Measurements from ENCODE around the gene UBASH3A.

The UBASH3A gene

DNA sequence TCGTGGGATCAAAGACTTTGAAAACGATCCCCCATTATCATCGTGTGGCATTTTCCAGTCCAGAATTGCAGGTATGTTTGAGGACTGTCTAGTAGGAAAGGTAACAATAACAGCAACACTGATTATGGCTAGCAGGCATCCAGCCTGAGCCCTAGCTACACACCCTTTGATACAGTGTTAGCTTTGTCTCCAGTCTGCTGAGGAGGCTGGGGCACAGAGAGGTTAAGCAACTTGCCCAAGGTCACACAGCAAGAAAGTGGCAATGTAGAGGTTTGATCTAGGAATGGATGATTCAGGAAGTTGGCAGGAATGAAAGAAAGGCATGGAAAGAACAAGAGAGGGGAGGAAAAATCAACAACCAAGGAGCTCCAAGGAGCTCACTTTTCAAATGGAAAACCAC is 31.2 kb downstream of the UBASH3A start:
- H3K36me3 ChIP-seq (ENCODE audit: control insufficient read depth in 1 of 2, insufficient read depth in 2 of 2, low read length in 2 of 2) = no peaks in the 10 kb centered on the region
- H3K4me1 ChIP-seq (ENCODE audit: control insufficient read depth in 1 of 2, insufficient read depth in 2 of 2, low read length in 2 of 2) = peaks cover 2 to 14% of the 10 kb centered on the region in 2 donors
- peaks cover 0 to 7% of the 10 kb centered on the region in 2 donors for H3K27me3 ChIP-seq (ENCODE audit: control insufficient read depth in 1 of 2, insufficient read depth in 2 of 2, low read length in 2 of 2)
- H3K9ac ChIP-seq (ENCODE audit: low read depth in 1 of 2, low read length in 2 of 2) = no peak overlapping the region
- no peak overlapping the region for H3K27ac ChIP-seq (ENCODE audit: low read depth, low read length)
- H3K4me3 ChIP-seq (ENCODE audit: low read depth in 1 of 2, low read length in 2 of 2) = no peak overlapping the region
- H3K9me3 ChIP-seq (ENCODE audit: control insufficient read depth in 1 of 2, low read length in 2 of 2) = no peaks in the 10 kb centered on the region

DNA sequence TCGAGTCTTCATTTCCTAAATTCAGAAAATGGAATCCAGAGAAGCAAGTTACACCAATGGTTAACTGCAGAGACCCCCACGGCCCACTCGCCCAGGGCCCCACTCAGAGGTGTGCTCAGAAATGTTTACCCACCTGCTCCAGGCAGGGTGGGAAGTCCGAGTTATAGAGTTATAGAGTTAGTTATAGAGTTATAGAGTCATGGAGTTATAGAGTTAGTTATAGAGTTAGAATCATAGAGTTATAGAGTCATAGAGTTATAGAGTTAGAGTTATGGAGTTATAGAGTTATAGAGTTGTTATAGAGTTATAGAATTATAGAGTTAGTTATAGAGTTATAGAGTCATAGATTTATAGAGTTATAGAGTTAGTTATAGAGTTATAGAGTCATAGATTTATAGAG is 31.7 kb downstream of the UBASH3A start:
- Histone ChIP-seq H3K9me3 (ENCODE audit: control insufficient read depth in 1 of 2, low read length in 2 of 2) (no peaks in the 10 kb centered on the region), H3K27ac (ENCODE audit: low read depth, low read length) (no peak overlapping the region), H3K27me3 (ENCODE audit: control insufficient read depth in 1 of 2, insufficient read depth in 2 of 2, low read length in 2 of 2) (peaks cover 0 to 7% of the 10 kb centered on the region in 2 donors), H3K36me3 (ENCODE audit: control insufficient read depth in 1 of 2, insufficient read depth in 2 of 2, low read length in 2 of 2) (no peaks in the 10 kb centered on the region), H3K4me1 (ENCODE audit: control insufficient read depth in 1 of 2, insufficient read depth in 2 of 2, low read length in 2 of 2) (peaks cover 2 to 14% of the 10 kb centered on the region in 2 donors), H3K9ac (ENCODE audit: low read depth in 1 of 2, low read length in 2 of 2) (no peak overlapping the region), H3K4me3 (ENCODE audit: low read depth in 1 of 2, low read length in 2 of 2) (no peak overlapping the region)

DNA sequence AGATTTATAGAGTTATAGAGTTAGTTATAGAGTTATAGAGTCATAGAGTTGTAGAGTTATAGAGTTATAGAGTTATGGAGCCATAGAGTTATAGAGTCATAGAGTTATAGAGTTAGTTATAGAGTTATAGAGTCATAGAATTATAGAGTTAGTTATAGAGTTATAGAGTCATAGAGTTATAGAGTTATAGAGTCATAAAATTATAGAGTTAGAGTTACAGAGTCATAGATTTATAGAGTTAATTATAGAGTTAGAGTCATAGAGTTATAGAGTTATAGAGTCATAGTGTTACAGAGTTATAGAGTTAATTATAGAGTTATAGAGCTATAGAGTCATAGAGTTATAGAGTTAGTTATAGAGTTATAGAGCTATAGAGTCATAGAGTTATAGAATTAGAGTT is 32.1 kb downstream of the UBASH3A start:
- Histone ChIP-seq H3K4me1 (ENCODE audit: control insufficient read depth in 1 of 2, insufficient read depth in 2 of 2, low read length in 2 of 2) (peaks cover 2 to 14% of the 10 kb centered on the region in 2 donors), H3K27ac (ENCODE audit: low read depth, low read length) (no peak overlapping the region), H3K36me3 (ENCODE audit: control insufficient read depth in 1 of 2, insufficient read depth in 2 of 2, low read length in 2 of 2) (no peaks in the 10 kb centered on the region), H3K27me3 (ENCODE audit: control insufficient read depth in 1 of 2, insufficient read depth in 2 of 2, low read length in 2 of 2) (peaks cover 0 to 7% of the 10 kb centered on the region in 2 donors), H3K4me3 (ENCODE audit: low read depth in 1 of 2, low read length in 2 of 2) (no peak overlapping the region), H3K9me3 (ENCODE audit: control insufficient read depth in 1 of 2, low read length in 2 of 2) (no peaks in the 10 kb centered on the region), H3K9ac (ENCODE audit: low read depth in 1 of 2, low read length in 2 of 2) (no peak overlapping the region)

DNA sequence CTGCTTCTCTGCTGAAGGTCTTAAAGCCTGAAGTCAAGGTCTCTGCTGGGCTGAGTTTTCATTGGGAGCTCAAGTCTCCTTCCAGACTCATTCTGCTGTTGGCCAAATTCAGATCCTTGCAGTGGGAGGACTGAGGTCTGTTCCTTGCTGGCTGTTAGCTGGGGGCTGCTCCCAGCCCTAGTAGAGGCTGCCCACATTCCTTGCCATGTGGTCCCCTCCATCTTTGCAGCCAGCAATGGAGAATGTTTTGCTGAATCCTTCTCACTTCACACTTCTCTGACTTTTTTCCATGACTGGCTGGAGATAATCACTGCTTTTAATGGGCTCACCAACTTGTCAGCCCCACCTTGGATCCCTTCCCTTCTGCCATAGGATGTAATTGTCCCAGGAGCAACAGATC is 33.2 kb downstream of the UBASH3A start:
- Histone ChIP-seq H3K4me1 (ENCODE audit: control insufficient read depth in 1 of 2, insufficient read depth in 2 of 2, low read length in 2 of 2) (peaks cover 2 to 14% of the 10 kb centered on the region in 2 donors), H3K27me3 (ENCODE audit: control insufficient read depth in 1 of 2, insufficient read depth in 2 of 2, low read length in 2 of 2) (peaks cover 0 to 7% of the 10 kb centered on the region in 2 donors), H3K36me3 (ENCODE audit: control insufficient read depth in 1 of 2, insufficient read depth in 2 of 2, low read length in 2 of 2) (no peaks in the 10 kb centered on the region), H3K4me3 (ENCODE audit: low read depth in 1 of 2, low read length in 2 of 2) (no peak overlapping the region), H3K27ac (ENCODE audit: low read depth, low read length) (no peak overlapping the region), H3K9me3 (ENCODE audit: control insufficient read depth in 1 of 2, low read length in 2 of 2) (no peaks in the 10 kb centered on the region), H3K9ac (ENCODE audit: low read depth in 1 of 2, low read length in 2 of 2) (no peak overlapping the region)

DNA sequence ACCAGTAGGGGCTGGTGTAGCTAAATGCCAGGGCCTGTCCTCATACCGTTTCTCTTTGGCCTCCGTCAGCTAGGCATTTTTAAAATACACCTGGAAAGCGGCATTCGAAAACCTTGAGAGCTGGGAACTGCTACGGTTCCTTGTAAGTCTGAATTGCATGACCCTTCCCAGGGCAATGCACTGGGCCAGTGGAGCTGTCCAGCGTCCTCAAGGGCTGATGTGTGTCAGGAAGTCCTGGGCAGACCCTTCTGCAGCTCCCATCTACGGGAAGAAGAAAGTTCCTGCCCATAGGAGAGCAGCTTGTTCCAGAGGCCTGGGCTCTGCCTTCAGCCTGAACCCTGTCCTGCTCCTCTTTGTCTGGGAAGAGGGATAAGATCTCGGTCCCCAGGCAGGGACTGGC is 34.1 kb downstream of the UBASH3A start:
- H3K27ac ChIP-seq (ENCODE audit: low read depth, low read length) = no peak overlapping the region
- no peak overlapping the region for H3K4me3 ChIP-seq (ENCODE audit: low read depth in 1 of 2, low read length in 2 of 2)
- H3K9ac ChIP-seq (ENCODE audit: low read depth in 1 of 2, low read length in 2 of 2) = no peak overlapping the region
- no peaks in the 10 kb centered on the region for H3K9me3 ChIP-seq (ENCODE audit: control insufficient read depth in 1 of 2, low read length in 2 of 2)
- no peaks in the 10 kb centered on the region for H3K36me3 ChIP-seq (ENCODE audit: control insufficient read depth in 1 of 2, insufficient read depth in 2 of 2, low read length in 2 of 2)
- H3K27me3 ChIP-seq (ENCODE audit: control insufficient read depth in 1 of 2, insufficient read depth in 2 of 2, low read length in 2 of 2) = peaks cover 0 to 7% of the 10 kb centered on the region in 2 donors
- peaks cover 2 to 14% of the 10 kb centered on the region in 2 donors for H3K4me1 ChIP-seq (ENCODE audit: control insufficient read depth in 1 of 2, insufficient read depth in 2 of 2, low read length in 2 of 2)

DNA sequence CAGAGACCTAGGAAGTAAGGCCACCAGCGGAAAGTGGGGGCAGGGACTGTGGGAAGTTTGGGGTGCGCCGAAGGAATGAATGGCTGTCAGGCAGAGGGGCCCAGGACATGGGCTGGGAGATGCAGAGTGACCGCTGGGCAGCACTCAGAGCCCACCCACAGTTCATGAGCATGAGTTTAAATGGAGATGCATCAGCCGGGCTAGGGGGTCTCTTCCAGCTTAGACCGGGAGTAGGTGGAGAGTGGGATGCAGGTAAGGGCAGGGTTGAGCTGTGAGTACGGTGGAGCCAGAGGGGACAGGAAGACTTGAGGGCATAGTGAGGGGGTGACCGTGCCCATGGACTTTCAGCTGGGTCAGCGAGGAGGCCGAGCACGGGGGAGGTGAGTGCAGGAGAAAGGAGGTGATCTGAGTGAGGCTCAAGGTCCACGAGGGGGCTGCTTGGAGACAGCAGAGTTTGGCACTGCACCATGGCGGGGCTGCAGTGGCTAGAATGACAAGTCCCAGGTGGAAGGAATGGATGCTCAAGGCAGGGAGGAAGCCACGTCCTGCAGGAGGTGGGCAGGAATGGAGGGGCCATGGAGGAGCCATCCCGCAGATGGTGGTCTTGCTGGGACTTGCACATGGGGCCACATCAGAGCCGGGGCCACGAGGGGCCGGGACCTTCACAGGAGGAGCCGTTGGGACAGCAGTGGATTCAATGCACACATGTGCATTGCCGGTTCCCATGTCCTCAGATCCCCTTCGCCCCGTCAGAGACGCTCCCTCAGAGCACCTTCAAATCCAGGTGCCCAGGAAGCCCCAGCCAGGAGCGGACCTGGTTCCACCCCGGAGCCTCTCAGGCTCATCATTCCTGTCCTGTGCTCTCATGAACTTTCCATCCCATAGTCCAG is 34.9 kb downstream of the UBASH3A start:
- H3K9ac ChIP-seq (ENCODE audit: low read depth in 1 of 2, low read length in 2 of 2) = no peak overlapping the region
- H3K4me3 ChIP-seq (ENCODE audit: low read depth in 1 of 2, low read length in 2 of 2) = no peak overlapping the region
- no peaks in the 10 kb centered on the region for H3K36me3 ChIP-seq (ENCODE audit: control insufficient read depth in 1 of 2, insufficient read depth in 2 of 2, low read length in 2 of 2)
- peaks cover 2 to 11% of the 10 kb centered on the region in 2 donors for H3K4me1 ChIP-seq (ENCODE audit: control insufficient read depth in 1 of 2, insufficient read depth in 2 of 2, low read length in 2 of 2)
- peaks cover 0 to 7% of the 10 kb centered on the region in 2 donors for H3K27me3 ChIP-seq (ENCODE audit: control insufficient read depth in 1 of 2, insufficient read depth in 2 of 2, low read length in 2 of 2)
- H3K9me3 ChIP-seq (ENCODE audit: control insufficient read depth in 1 of 2, low read length in 2 of 2) = no peaks in the 10 kb centered on the region
- no peak overlapping the region for H3K27ac ChIP-seq (ENCODE audit: low read depth, low read length)

DNA sequence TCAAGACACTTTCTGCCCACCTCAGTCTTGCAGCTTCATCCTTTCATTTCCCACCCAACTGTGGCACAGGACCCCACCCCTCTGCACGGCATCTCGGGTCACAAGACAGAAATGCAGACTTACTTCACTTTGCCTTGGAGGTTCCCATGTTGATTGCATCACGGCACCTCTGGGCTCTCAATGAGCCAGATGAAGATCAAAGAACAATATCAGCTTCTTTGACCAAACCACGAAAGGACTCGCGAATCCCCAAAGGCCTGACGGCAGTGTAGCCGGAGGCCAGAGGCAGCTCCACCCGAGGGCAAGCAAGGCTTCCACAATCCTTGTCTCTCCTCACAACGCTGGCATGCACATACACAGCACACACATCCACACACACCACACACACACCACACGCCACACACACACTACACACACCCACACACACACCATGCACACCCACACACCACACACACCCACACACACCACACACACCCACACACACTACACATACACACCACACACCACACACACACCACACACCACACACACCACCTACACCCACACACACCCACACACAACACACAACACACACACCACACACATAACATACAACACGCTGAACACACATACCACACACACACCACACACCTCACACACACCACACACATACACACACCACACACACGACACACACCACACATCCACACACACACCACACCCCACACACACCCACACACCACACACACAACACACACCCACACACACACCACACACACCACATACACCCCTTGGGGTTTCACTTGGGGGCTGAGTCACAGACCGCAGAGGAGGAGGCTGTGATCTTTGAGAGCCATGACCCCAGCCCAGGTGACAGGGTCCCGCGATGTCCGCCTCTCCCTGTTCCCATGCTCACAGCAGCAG is 35.8 kb downstream of the UBASH3A start:
- peaks cover 0 to 7% of the 10 kb centered on the region in 2 donors for H3K27me3 ChIP-seq (ENCODE audit: control insufficient read depth in 1 of 2, insufficient read depth in 2 of 2, low read length in 2 of 2)
- H3K36me3 ChIP-seq (ENCODE audit: control insufficient read depth in 1 of 2, insufficient read depth in 2 of 2, low read length in 2 of 2) = no peaks in the 10 kb centered on the region
- H3K4me3 ChIP-seq (ENCODE audit: low read depth in 1 of 2, low read length in 2 of 2) = no peak overlapping the region
- H3K9me3 ChIP-seq (ENCODE audit: control insufficient read depth in 1 of 2, low read length in 2 of 2) = no peaks in the 10 kb centered on the region
- H3K4me1 ChIP-seq (ENCODE audit: control insufficient read depth in 1 of 2, insufficient read depth in 2 of 2, low read length in 2 of 2) = peaks cover 0 to 1% of the 10 kb centered on the region in 2 donors
- no peak overlapping the region for H3K27ac ChIP-seq (ENCODE audit: low read depth, low read length)
- no peak overlapping the region for H3K9ac ChIP-seq (ENCODE audit: low read depth in 1 of 2, low read length in 2 of 2)

DNA sequence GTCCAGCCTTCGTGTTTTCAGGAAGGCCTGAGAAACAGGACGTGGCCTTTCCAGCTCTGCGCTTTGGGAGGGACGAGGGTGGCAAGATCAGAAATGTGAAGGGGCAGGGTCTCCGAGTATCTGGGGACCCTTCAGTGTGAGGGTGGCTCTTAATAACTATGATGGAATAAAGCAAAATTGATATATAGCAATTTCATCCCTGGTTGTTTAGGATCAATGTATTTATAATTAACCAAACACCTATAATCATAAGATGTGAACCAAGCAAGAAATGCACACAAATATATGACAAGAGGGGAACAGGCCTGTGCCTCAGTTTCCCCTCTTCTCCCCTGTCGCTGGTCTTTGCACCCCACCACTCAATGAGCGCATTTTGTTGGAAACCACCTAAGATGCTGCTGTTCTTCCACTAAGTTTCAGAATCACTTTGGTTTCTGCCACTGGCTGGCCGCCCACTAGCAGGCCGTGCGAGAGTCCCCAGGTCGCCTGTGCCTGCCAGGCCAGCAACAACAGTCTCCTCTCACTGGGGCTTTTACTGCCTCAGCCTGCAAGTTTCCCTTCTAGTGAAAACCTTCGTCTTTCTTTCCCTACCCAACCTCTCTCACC is 36.6 kb downstream of the UBASH3A start:
- H3K27ac ChIP-seq (ENCODE audit: low read depth, low read length) = no peak overlapping the region
- H3K4me3 ChIP-seq (ENCODE audit: low read depth in 1 of 2, low read length in 2 of 2) = no peak overlapping the region
- H3K27me3 ChIP-seq (ENCODE audit: control insufficient read depth in 1 of 2, insufficient read depth in 2 of 2, low read length in 2 of 2) = no peaks in the 10 kb centered on the region
- no peak overlapping the region for H3K9ac ChIP-seq (ENCODE audit: low read depth in 1 of 2, low read length in 2 of 2)
- no peaks in the 10 kb centered on the region for H3K9me3 ChIP-seq (ENCODE audit: control insufficient read depth in 1 of 2, low read length in 2 of 2)
- H3K4me1 ChIP-seq (ENCODE audit: control insufficient read depth in 1 of 2, insufficient read depth in 2 of 2, low read length in 2 of 2) = no peaks in the 10 kb centered on the region
- H3K36me3 ChIP-seq (ENCODE audit: control insufficient read depth in 1 of 2, insufficient read depth in 2 of 2, low read length in 2 of 2) = no peaks in the 10 kb centered on the region

DNA sequence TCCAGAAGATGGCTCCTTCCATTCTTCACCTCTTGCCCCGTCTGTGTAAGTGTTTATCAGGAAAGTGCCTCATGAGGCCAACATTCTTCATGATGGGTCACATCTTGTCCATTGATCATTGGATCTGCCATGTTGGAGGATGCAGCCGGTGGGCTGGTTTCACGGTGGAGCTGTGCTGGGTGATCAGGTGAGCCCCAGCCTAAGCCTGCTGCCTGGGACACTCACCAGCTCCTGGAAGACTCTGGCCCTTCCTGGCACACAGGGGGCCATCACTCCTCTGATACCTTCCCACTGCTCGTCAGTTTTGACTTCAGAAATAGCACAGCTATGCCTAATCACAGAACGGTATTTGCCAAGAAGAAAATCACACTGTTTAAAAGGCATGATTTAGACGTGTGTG is 38.3 kb downstream of the UBASH3A start:
- no peaks in the 10 kb centered on the region for H3K36me3 ChIP-seq (ENCODE audit: control insufficient read depth in 1 of 2, insufficient read depth in 2 of 2, low read length in 2 of 2)
- no peaks in the 10 kb centered on the region for H3K9me3 ChIP-seq (ENCODE audit: control insufficient read depth in 1 of 2, low read length in 2 of 2)
- no peak overlapping the region for H3K27ac ChIP-seq (ENCODE audit: low read depth, low read length)
- H3K27me3 ChIP-seq (ENCODE audit: control insufficient read depth in 1 of 2, insufficient read depth in 2 of 2, low read length in 2 of 2) = no peaks in the 10 kb centered on the region
- H3K9ac ChIP-seq (ENCODE audit: low read depth in 1 of 2, low read length in 2 of 2) = no peak overlapping the region
- no peak overlapping the region for H3K4me3 ChIP-seq (ENCODE audit: low read depth in 1 of 2, low read length in 2 of 2)
- no peaks in the 10 kb centered on the region for H3K4me1 ChIP-seq (ENCODE audit: control insufficient read depth in 1 of 2, insufficient read depth in 2 of 2, low read length in 2 of 2)

Measured in duodenal mucosa (tissue), 2 donors.